K562 (cell line): ENCODE measurements around the gene ZNF620. TPM values are rescaled to one million over a fixed set of nuclear protein-coding genes. Genes with fewer than 3 reads are reported as not detected.

Experiments
- ATAC-seq: fragments of 200-7000 bp; cut with Tn5 transposase; 3 replicates; pipeline ENCODE4 v1.9.1; 2020; ENCODE audit warnings: moderate library complexity
- BruUV-seq: library from RNA; stranded (reverse); fragments of 400-500 nt; replicated peaks from 2 replicates; lab custom pipeline; 2021; lab: Mats Ljungman, UMichigan
- CTCF ChIA-PET: fragments of 300-600 bp; formaldehyde crosslinking; extraction: SDS; loops from one replicate; lab custom pipeline; 2021; ENCODE audit warnings: low intra/inter-chr PET ratio; lab: Yijun Ruan, JAX
- POLR2A ChIA-PET: fragments of 300-600, 350-650 bp; sonication (Branson Sonifier 250); formaldehyde crosslinking; extraction: SDS; loops from one replicate; lab custom pipeline; 2021; ENCODE audit warnings: antibody characterized with exemption, inconsistent platforms; lab: Yijun Ruan, JAX
- DNase-seq, 4 experiments: peaks; one replicate each; pipeline versions ENCODE4 v3.0.0 to v3.0.0-alpha.2; 2011 to 2018; ENCODE audit warnings: low spot score in 3 of 4, mixed read lengths in 3 of 4; ENCODE audit errors: extremely low read depth in 1 of 4
- FAIRE-seq: peaks from 2 replicates; lab custom pipeline; 2011; peaks lifted over from hg19 to GRCh38; lab: Jason Lieb, UNC
- H2AFZ ChIP-seq: 2 replicates; pipeline ENCODE4 v1.6.0; 2011; ENCODE audit warnings: low read depth, low read length, control low read depth, inconsistent platforms
- H3K27ac ChIP-seq: fragments of 200-600 bp; 3 replicates; pipeline ENCODE4 v1.8.0; 2011; ENCODE audit warnings: low read depth, mild to moderate bottlenecking, control low read depth, inconsistent platforms, low read length, moderate library complexity, mixed read lengths; ENCODE audit errors: extremely low read depth
- H3K27me3 ChIP-seq, 2 experiments: fragments of 300-600 bp in 1 of 2; 2 replicates in 1 of 2; 3 replicates in 1 of 2; pipeline versions ENCODE4 v1.6.0 to v1.8.0; 2011; ENCODE audit warnings: inconsistent platforms in 2 of 2, low read length in 2 of 2, mild to moderate bottlenecking in 1 of 2, mixed read lengths in 1 of 2, moderate library complexity in 1 of 2; ENCODE audit not compliant: control insufficient read depth in 2 of 2, insufficient read depth in 2 of 2
- H3K36me3 ChIP-seq: fragments of 300-600 bp; 3 replicates; pipeline ENCODE4 v1.8.0; 2011; ENCODE audit warnings: mild to moderate bottlenecking, low read length, inconsistent platforms; ENCODE audit not compliant: control insufficient read depth, insufficient read depth
- H3K4me1 ChIP-seq, 2 experiments: fragments of 200-600 bp in 1 of 2; replicated peaks in 1 of 2; 2 replicates in 1 of 2; 3 replicates in 1 of 2; pipeline versions ENCODE4 v1.5.1 to v1.8.0; 2011; ENCODE audit warnings: inconsistent platforms in 2 of 2, low read length in 2 of 2, mild to moderate bottlenecking in 1 of 2, mixed read lengths in 1 of 2, moderate library complexity in 1 of 2; ENCODE audit not compliant: control insufficient read depth in 2 of 2, insufficient read depth in 2 of 2
- H3K4me2 ChIP-seq: 2 replicates; pipeline ENCODE4 v1.6.1; 2011; ENCODE audit warnings: low read length, control low read depth, inconsistent platforms, mixed read lengths; ENCODE audit not compliant: insufficient read depth
- H3K4me3 ChIP-seq: fragments of 200-600 bp; sonication (generic), shearing (Covaris generic); 2 replicates; pipeline ENCODE4 v1.5.1; 2016; ENCODE audit warnings: control low read depth, inconsistent platforms
- H3K79me2 ChIP-seq: fragments of 200-600 bp; 3 replicates; pipeline ENCODE4 v1.8.0; 2011; ENCODE audit warnings: low read length, inconsistent platforms; ENCODE audit not compliant: control insufficient read depth, insufficient read depth
- H3K9ac ChIP-seq, 2 experiments: 2 replicates each; pipeline versions ENCODE4 v1.6.0 to v1.6.1; 2011; ENCODE audit warnings: low read depth in 2 of 2, low read length in 2 of 2, control low read depth in 1 of 2, inconsistent platforms in 1 of 2, mild to moderate bottlenecking in 1 of 2, mixed read lengths in 1 of 2; ENCODE audit not compliant: insufficient read depth in 1 of 2
- H3K9me1 ChIP-seq: one replicate; pipeline ENCODE4 v1.6.0; 2011; ENCODE audit warnings: inconsistent platforms, mild to moderate bottlenecking, low read length, moderate library complexity; ENCODE audit not compliant: control insufficient read depth, insufficient read depth
- H3K9me3 ChIP-seq: replicated peaks from 2 replicates; pipeline ENCODE4 v1.5.1; 2011; ENCODE audit warnings: low read depth, low read length, inconsistent platforms; ENCODE audit not compliant: control insufficient read depth, insufficient read depth
- H4K20me1 ChIP-seq: replicated peaks from 2 replicates; pipeline ENCODE4 v1.6.1; 2011; ENCODE audit warnings: low read length, inconsistent platforms, mixed read lengths; ENCODE audit not compliant: control insufficient read depth, insufficient read depth
- BCLAF1 ChIP-seq, 2 experiments: fragments of 450-650 bp in 1 of 2; IDR thresholded peaks; 2 replicates each; pipeline ENCODE4 v1.6.1; 2011 to 2017; ENCODE audit warnings: low read depth in 2 of 2, antibody characterized with exemption in 1 of 2, borderline replicate concordance in 1 of 2, low read length in 1 of 2, mild to moderate bottlenecking in 1 of 2, mixed read lengths in 1 of 2; ENCODE audit not compliant: control insufficient read depth in 1 of 2
- CAMTA2 ChIP-seq: fragments of 250-450 bp; sonication (Bioruptor Pico); conservative IDR thresholded peaks from 2 replicates; pipeline ENCODE4 v1.5.1; 2022
- CCAR2 ChIP-seq: fragments of 200-400 bp; formaldehyde crosslinking; IDR thresholded peaks from 2 replicates; pipeline ENCODE4 v1.6.1; 2017; ENCODE audit warnings: mild to moderate bottlenecking, low read depth, low read length
- FIP1L1 ChIP-seq: fragments of 200-400 bp; formaldehyde crosslinking; IDR thresholded peaks from 2 replicates; pipeline ENCODE4 v1.6.1; 2018; ENCODE audit warnings: mild to moderate bottlenecking, low read depth, low read length; ENCODE audit not compliant: poor library complexity, severe bottlenecking
- HES1 ChIP-seq: fragments of 450-650 bp; IDR thresholded peaks from 2 replicates; pipeline ENCODE4 v1.6.1; 2016; ENCODE audit warnings: low read depth, mild to moderate bottlenecking, moderate library complexity
- HNRNPUL1 ChIP-seq: fragments of 200-400 bp; formaldehyde crosslinking; IDR thresholded peaks from 2 replicates; pipeline ENCODE4 v1.6.1; 2017; ENCODE audit warnings: low read length
- KHSRP ChIP-seq: fragments of 450-650 bp; IDR thresholded peaks from 2 replicates; pipeline ENCODE4 v1.6.1; 2017
- MCM2 ChIP-seq: fragments of 450-650 bp; IDR thresholded peaks from 2 replicates; pipeline ENCODE4 v1.6.1; 2017; ENCODE audit warnings: low read depth, mild to moderate bottlenecking
- MCM5 ChIP-seq: fragments of 450-650 bp; IDR thresholded peaks from 2 replicates; pipeline ENCODE4 v1.6.1; 2016; ENCODE audit warnings: low read depth
- MIER1 ChIP-seq: fragments of 450-650 bp; IDR thresholded peaks from 2 replicates; pipeline ENCODE4 v1.6.1; 2016; ENCODE audit warnings: antibody characterized with exemption, mild to moderate bottlenecking, low read depth
- NCOA1 ChIP-seq: fragments of 450-650 bp; IDR thresholded peaks from 2 replicates; pipeline ENCODE4 v1.6.1; 2016; ENCODE audit warnings: low read depth
- NR1H2 ChIP-seq: sonication (generic); formaldehyde crosslinking; IDR thresholded peaks from 2 replicates; pipeline ENCODE4 v1.4.0; 2020; ENCODE audit warnings: mild to moderate bottlenecking, missing genetic modification reagents
- RBM25 ChIP-seq: fragments of 200-400 bp; formaldehyde crosslinking; IDR thresholded peaks from 2 replicates; pipeline ENCODE4 v1.6.1; 2018; ENCODE audit warnings: low read length, low read depth, moderate library complexity; ENCODE audit not compliant: severe bottlenecking
- SRSF1 ChIP-seq: fragments of 200-400 bp; formaldehyde crosslinking; IDR thresholded peaks from 2 replicates; pipeline ENCODE4 v1.6.1; 2017; ENCODE audit warnings: mild to moderate bottlenecking, low read depth, low read length, moderate library complexity
- TRIM24 ChIP-seq, 2 experiments: fragments of 450-650 bp; IDR thresholded peaks; 2 replicates each; pipeline ENCODE4 v1.6.1; 2016
- ZBTB43 ChIP-seq: sonication (generic); formaldehyde crosslinking; IDR thresholded peaks from 2 replicates; pipeline ENCODE4 v1.8.0; 2023; ENCODE audit warnings: mild to moderate bottlenecking, missing genetic modification reagents
- ZFP30 ChIP-seq: fragments of 250-450 bp; sonication (Bioruptor Pico); IDR thresholded peaks from 2 replicates; pipeline ENCODE4 v1.8.0; 2022; ENCODE audit warnings: moderate library complexity, mild to moderate bottlenecking, inconsistent platforms, borderline replicate concordance
- ZNF384 ChIP-seq: IDR thresholded peaks from 2 replicates; pipeline ENCODE4 v1.6.1; 2012; ENCODE audit warnings: low read depth, low read length, improper control_type of control experiment
- ZNF764 ChIP-seq: fragments of 250-450 bp; sonication (Bioruptor Pico); IDR thresholded peaks from 2 replicates; pipeline ENCODE4 v1.4.0; 2020; ENCODE audit warnings: low read depth, mild to moderate bottlenecking, moderate library complexity
- WGBS: fragments of 100-300 bp; shearing (Covaris generic); methylation state at CpG from one replicate; pipeline ENCODE4 v1.1.6; 2016; ENCODE audit warnings: low coverage, mixed read lengths; ENCODE audit not compliant: insufficient coverage; ENCODE audit errors: missing lambda C conversion rate; 5-methylcytosine and 5-hydroxymethylcytosine counted together
- in situ Hi-C: fragments of 300-500 bp; cut with MboI; formaldehyde crosslinking; loops from 4 replicates; pipeline ENCODE4 v1.15.0; 2018; ENCODE audit warnings: inconsistent platforms, mixed read lengths
- intact Hi-C: fragments of 100-400 bp; cut with micrococcal nuclease; formaldehyde crosslinking; loops from 2 replicates; pipeline ENCODE4 v1.14.2; 2022
- polyA plus RNA-seq, 8 experiments: library from polyadenylated mRNA; depleted of rRNA in 4 of 8; stranded (reverse) in 5 of 8; unstranded in 3 of 8; fragments of >200 nt; fragmentation: Nextera tagmentation in 2 of 8; fragmentation: Illumina TruSeq in 1 of 8; extraction: Ambion mirVana in 2 of 8; extraction: Trizol in 1 of 8; gene quantifications; 2 replicates each; pipeline versions ENCODE4 v1.2.1 to v1.2.3, GENCODE V29; 2011 to 2014; ENCODE audit warnings: inconsistent platforms in 1 of 8, missing spikeins in 1 of 8
- total RNA-seq, 7 experiments: library from RNA; depleted of rRNA in 6 of 7; stranded (reverse); fragments of >200 nt in 6 of 7; fragmentation: Illumina TruSeq in 2 of 7; extraction: Trizol in 2 of 7; gene quantifications; 2 replicates each; pipeline versions ENCODE4 v1.2.1 to v1.2.3, GENCODE V29; 2011 to 2021; ENCODE audit warnings: low replicate concordance in 1 of 7

The ZNF620 gene
- total and polyA plus RNA-seq, 9 of the 15 experiments (the other 6 are each of a cell fraction or from before 2014, with no cell fraction given): 1.2 to 5.5 (median 3.3) TPM

GRCh38 chr3:40487172-40487571 lies 18.7 kb upstream of the ZNF620 start (continued):
- TF ChIP-seq BCLAF1 (IDR thresholded peaks at IDR 0.05; ENCODE audit: borderline replicate concordance in 1 of 2, control insufficient read depth in 1 of 2, low read depth in 2 of 2, low read length in 1 of 2): no peak
- TF ChIP-seq ZNF764: no peak
- peak in 1 of 2 experiments; percentile 56; a peak in 1 of 4 replicates for TF ChIP-seq TRIM24 (IDR thresholded peaks at IDR 0.05)
- no peak for TF ChIP-seq MIER1
- TF ChIP-seq HES1: no peak
- TF ChIP-seq, all 486 proteins: peak for 10

GRCh38 chr3:40490916-40491315 lies 14.9 kb upstream of the ZNF620 start:
- no peak overlapping the region for H2AFZ ChIP-seq
- H3K9ac ChIP-seq: no peak overlapping the region
- POLR2A ChIA-PET: interaction anchor here (1.0 to 1.3 kb wide), 3 partner anchors 11 to 28 kb away, joined by 3 to 5 read pairs (median 3); partner anchors contain the start of gene ZNF620
- peaks cover 16% of the 10 kb centered on the region for H3K9me3 ChIP-seq
- BruUV-seq: no TSS peak
- 78% methylated on average over 5 of the region's 5 CpGs for WGBS
- no peak for FAIRE-seq
- no peak for ATAC-seq
- no peaks in the 10 kb centered on the region for H3K27me3 ChIP-seq
- H3K27ac ChIP-seq: no peak overlapping the region
- no peaks in the 10 kb centered on the region for H3K9me1 ChIP-seq
- in situ Hi-C loops (no loop called here), intact Hi-C loops (no loop called here)
- no peaks in the 10 kb centered on the region for H4K20me1 ChIP-seq
- H3K4me1 ChIP-seq: no peaks in the 10 kb centered on the region
- H3K4me3 ChIP-seq: no peak overlapping the region
- DNase-seq: no peak
- H3K79me2 ChIP-seq: no peaks in the 10 kb centered on the region
- H3K4me2 ChIP-seq: no peak overlapping the region
- H3K36me3 ChIP-seq: peaks cover 19% of the 10 kb centered on the region; the same call in 2 of the 3 replicates
- CTCF ChIA-PET: no interaction called here
- TF ChIP-seq HNRNPUL1 (no peak), NR1H2 (CRISPR knock-in tag) (no peak), RBM25 (no peak), CAMTA2 (CRISPR knock-in tag) (no peak), FIP1L1 (no peak), KHSRP (no peak), MCM5 (no peak), ZNF384 (no peak), ZFP30 (CRISPR knock-in tag) (no peak), SRSF1 (no peak), NCOA1 (no peak), CCAR2 (no peak), ZBTB43 (CRISPR knock-in tag) (no peak), MCM2 (no peak)
